Ascending aorta (tissue), 2 donors: ENCODE results near the gene CTNND2. TPM values are rescaled to one million over a fixed set of nuclear protein-coding genes. Genes with fewer than 3 reads are reported as not detected.

Experiments
- DNase-seq, 2 donors: peaks; one replicate each; pipeline ENCODE4 v3.0.0-alpha.2; 2019; ENCODE audit warnings: low spot score in 2 of 2
- H3K27ac ChIP-seq, 2 donors: fragments of 200-600 bp; sonication (generic); one replicate each; pipeline ENCODE4 v1.5.1; 2016 to 2017; ENCODE audit warnings: mild to moderate bottlenecking in 1 of 2
- H3K27me3 ChIP-seq: fragments of 200-600 bp; sonication (generic); one replicate; pipeline ENCODE4 v1.5.1; 2017
- H3K36me3 ChIP-seq, 2 donors: fragments of 200-600 bp; sonication (generic); one replicate each; pipeline ENCODE4 v1.5.1; 2016
- H3K4me1 ChIP-seq, 2 donors: fragments of 200-600 bp; sonication (generic); one replicate each; pipeline ENCODE4 v1.5.1; 2016 to 2017; ENCODE audit warnings: mild to moderate bottlenecking in 1 of 2
- H3K4me3 ChIP-seq, 2 donors: fragments of 200-600 bp; sonication (generic); one replicate each; pipeline ENCODE4 v1.5.1; 2016 to 2017; ENCODE audit warnings: mild to moderate bottlenecking in 1 of 2
- H3K9me3 ChIP-seq, 2 donors: fragments of 200-600 bp; sonication (generic); one replicate each; pipeline ENCODE4 v1.5.1; 2016
- CTCF ChIP-seq, 3 experiments: fragments of 200-600 bp in 2 of 3; fragments of 450-650 bp in 1 of 3; sonication (generic) in 2 of 3; IDR thresholded peaks; one replicate each; pipeline ENCODE4 v1.5.1; 2016 to 2019; ENCODE audit warnings: antibody characterized with exemption in 3 of 3, mild to moderate bottlenecking in 1 of 3, moderate library complexity in 1 of 3
- intact Hi-C: fragments of 100-400 bp; cut with DNase I; formaldehyde crosslinking; loops from one replicate; pipeline ENCODE4 v1.15.1; 2023
- total RNA-seq: library from RNA; depleted of rRNA; stranded (reverse); fragments of >200 nt; gene quantifications from one replicate; pipeline ENCODE4 v1.1.0, GENCODE V29; 2016

The CTNND2 gene
- total RNA-seq, 1 donor from 2014 or later: 0.11 TPM

- H3K4me3 ChIP-seq: no peak overlapping the region
Measured at GRCh38 chr5:11227064-11227463, 677.2 kb downstream of the CTNND2 start.

GRCh38 chr5:11224436-11225187 lies 679.6 kb downstream of the CTNND2 start:
- Histone ChIP-seq H3K4me1 (no peaks in the 10 kb centered on the region), H3K27ac (no peak overlapping the region), H3K9me3 (no peaks in the 10 kb centered on the region), H3K27me3 (no peaks in the 10 kb centered on the region), H3K4me3 (no peak overlapping the region), H3K36me3 (no peaks in the 10 kb centered on the region)
- no peak for TF ChIP-seq CTCF (IDR thresholded peaks at IDR 0.05)
- no peak for DNase-seq
- intact Hi-C loops: no loop called here

More at GRCh38 chr5:11227064-11227463, 677.2 kb downstream of the CTNND2 start:
- intact Hi-C loops: no loop called here
- DNase-seq: no peak
- no peaks in the 10 kb centered on the region for H3K36me3 ChIP-seq
- H3K4me1 ChIP-seq: no peaks in the 10 kb centered on the region
- no peaks in the 10 kb centered on the region for H3K27me3 ChIP-seq
- no peak for TF ChIP-seq CTCF (IDR thresholded peaks at IDR 0.05)
- no peaks in the 10 kb centered on the region for H3K9me3 ChIP-seq
- H3K27ac ChIP-seq: no peak overlapping the region

GRCh38 chr5:11222169-11222568 lies 682.1 kb downstream of the CTNND2 start:
- DNase-seq: no peak

GRCh38 chr5:11214864-11215644 lies 689.2 kb downstream of the CTNND2 start:
- H3K27me3 ChIP-seq: no peaks in the 10 kb centered on the region
- intact Hi-C loops: no loop called here

More at GRCh38 chr5:11222169-11222568, 682.1 kb downstream of the CTNND2 start:
- Histone ChIP-seq H3K27ac (no peak overlapping the region), H3K9me3 (no peaks in the 10 kb centered on the region), H3K4me3 (no peak overlapping the region), H3K4me1 (no peaks in the 10 kb centered on the region), H3K27me3 (no peaks in the 10 kb centered on the region), H3K36me3 (no peaks in the 10 kb centered on the region)
- no peak for TF ChIP-seq CTCF (IDR thresholded peaks at IDR 0.05)
- intact Hi-C loops: no loop called here

GRCh38 chr5:11212706-11213105 lies 691.5 kb downstream of the CTNND2 start:
- no peak for DNase-seq
- Histone ChIP-seq H3K27ac (no peak overlapping the region), H3K36me3 (no peaks in the 10 kb centered on the region), H3K4me1 (no peaks in the 10 kb centered on the region), H3K9me3 (no peaks in the 10 kb centered on the region), H3K27me3 (no peaks in the 10 kb centered on the region), H3K4me3 (no peak overlapping the region)
- no peak for TF ChIP-seq CTCF (IDR thresholded peaks at IDR 0.05)
- intact Hi-C loops: no loop called here

More at GRCh38 chr5:11214864-11215644, 689.2 kb downstream of the CTNND2 start:
- H3K36me3 ChIP-seq: no peaks in the 10 kb centered on the region
- H3K4me1 ChIP-seq: no peaks in the 10 kb centered on the region
- no peak for TF ChIP-seq CTCF (IDR thresholded peaks at IDR 0.05)
- H3K4me3 ChIP-seq: no peak overlapping the region
- no peak for DNase-seq
- no peaks in the 10 kb centered on the region for H3K9me3 ChIP-seq
- H3K27ac ChIP-seq: no peak overlapping the region
